HG02571 (cell line): Measurements from ENCODE around the gene TPSG1.
"Not testable (repeated sequence)": the region's sequence is repeated elsewhere in the genome, so short reads cannot be mapped to it uniquely, and the experiment has no call there.

ENCODE experiments used
- ATAC-seq: cut with Tn5 transposase; IDR thresholded peaks from one replicate; pipeline ENCODE4 v1.9.1; 2021; ENCODE audit warnings: mild to moderate bottlenecking, moderate library complexity; ENCODE audit not compliant: unreplicated experiment

The TPSG1 gene

DNA sequence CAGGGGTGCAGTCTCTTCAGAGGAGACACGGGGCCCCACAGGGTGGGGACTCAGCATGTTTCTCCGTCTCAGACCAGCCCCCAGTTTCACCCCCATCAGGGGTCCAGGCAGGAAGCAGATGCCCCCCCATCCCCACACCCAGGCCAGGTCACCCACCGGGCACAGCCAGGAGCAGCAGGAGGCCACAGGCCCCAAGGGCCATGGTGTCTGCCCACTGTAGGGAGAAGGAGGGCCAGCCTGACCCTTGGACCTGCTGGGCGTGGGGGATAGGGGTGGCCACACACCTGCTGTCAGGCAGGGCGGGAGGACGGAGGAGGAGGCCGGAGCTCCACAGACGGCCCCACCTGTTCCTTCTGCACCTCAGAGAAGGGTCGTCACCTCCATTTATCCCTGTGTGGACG lies at the start of gene TPSG1:
Gene TPSG1, minus strand, starts transcription at position 218 of the 401 bp plus-strand sequence. Its CDS starts 16 bp downstream, at position 202.
- ATAC-seq = no peak

- ATAC-seq = no peak
Observed at GRCh38 chr16:1274767-1275166, 49.7 kb upstream of the TPSG1 start.

DNA sequence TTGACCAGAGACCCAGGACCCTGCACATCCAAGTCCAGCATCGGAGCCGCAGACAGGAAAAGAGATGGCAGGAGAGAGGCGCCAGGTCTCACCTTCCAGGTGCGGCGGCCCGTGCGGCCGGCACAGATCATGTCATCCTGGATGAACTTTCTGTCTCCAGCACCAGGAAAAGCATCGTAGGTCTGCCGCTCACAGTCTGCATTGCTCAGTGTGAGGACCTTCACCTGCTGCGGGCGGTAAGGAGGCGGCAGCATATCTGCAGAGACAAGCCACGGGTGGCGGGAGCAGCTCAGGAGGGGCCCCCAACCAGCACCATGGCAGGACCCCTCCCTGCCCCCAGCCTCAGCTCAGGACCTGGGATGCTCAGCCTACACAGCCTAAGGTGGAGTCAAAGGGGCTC lies 48.7 kb upstream of the TPSG1 start:
- no peak for ATAC-seq

DNA sequence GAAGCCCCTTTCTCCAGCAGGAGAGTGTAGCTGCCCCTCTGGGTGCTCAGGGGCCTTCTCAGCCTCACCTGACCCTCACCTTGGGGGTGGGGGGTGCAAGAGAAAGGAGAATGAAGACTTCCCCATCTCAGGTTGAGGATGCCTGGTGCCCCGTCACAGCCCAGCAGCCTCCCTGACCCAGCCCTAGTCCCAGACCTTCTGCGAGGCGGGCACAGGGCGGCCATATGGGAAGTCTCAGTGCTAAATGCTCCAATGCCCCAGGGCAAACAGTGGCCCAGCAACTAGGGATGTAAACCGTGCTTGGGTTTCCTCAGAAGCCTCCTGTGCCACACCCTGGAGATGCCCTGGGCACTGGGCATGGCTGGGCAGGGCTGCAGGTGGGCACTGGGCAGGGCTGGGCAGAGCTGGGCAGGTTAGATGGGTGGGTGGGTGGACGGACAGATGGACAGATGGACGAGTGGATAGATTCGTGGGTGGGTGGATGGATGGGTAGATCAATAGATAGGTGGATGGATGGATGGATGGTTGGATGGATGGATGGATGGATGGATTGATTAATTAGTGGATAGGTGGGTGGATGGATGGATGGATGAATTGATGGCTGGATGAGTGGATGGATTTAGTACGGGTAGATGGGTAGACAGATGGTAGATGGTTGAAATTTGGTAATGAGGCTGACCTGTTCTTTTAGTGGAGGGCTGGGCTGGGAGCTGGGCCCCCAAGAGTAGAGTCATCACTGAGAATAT lies 47.6 kb upstream of the TPSG1 start:
- no peak for ATAC-seq

DNA sequence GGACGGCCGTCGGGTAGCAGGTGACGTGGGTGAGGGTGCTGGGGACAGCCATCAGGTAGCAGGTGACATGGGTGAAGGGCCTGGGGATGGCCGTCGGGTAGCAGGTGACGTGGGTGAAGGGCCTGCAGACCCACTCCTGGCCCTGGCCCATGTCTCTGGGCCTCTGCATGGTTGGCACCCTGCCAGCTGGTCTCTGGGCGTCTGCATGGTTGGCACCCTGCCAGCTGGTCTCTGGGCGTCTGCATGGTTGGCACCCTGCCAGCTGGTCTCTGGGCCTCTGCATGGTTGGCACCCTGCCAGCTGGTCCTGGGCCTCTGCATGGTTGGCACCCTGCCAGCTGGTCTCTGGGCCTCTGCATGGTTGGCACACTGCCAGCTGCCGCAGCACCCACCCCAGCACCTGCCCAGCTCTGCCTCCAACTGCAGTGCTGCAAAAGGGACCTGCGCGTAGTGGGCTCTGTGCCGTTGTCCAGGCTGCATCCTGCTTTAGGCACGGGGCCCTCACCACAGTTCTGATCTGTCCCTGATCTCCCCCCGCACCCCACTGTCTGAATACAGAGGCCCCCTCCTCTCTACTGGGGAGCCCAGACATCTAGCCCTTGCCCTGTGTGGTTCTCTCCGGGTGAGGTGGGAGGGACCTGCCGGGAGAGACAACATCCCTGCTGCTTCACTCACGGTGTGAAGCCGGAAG lies 46.8 kb upstream of the TPSG1 start:
- not testable (repeated sequence) for ATAC-seq

DNA sequence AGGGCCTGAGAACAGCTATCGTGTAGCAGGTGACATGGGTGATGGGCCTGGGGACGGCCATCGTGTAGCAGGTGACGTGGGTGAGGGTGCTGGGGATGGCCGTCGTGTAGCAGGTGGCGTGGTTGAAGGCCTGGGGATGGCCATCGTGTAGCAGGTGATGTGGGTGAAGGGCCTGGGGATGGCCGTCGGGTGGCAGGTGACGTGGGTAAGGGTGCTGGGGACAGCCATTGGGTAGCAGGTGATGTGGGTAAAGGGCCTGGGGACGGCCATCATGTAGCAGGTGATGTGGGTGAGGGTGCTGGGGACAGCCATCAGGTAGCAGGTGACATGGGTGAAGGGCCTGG lies 46.3 kb upstream of the TPSG1 start:
- ATAC-seq = no peak

DNA sequence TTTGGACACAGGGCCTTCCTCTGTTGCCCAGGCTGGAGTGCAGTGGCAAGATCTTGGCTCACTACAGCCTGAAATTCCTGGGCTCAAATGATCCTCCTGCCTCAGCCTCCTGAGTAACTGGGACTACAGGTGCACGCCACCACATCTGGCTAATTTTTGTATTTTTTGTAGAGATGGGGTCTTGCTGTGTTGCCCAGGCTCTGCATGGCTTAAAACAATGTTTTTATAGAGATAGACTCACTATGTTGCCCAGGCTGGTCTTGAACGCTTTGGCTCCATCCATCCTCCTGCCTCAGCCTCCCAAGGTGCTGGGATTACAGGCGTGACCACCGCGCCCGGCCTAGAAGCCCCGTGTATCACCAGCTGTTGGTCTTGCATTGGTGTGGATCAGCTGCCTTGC lies 44.4 kb upstream of the TPSG1 start:
- not testable (repeated sequence) for ATAC-seq

- ATAC-seq = no peak
Observed at GRCh38 chr16:1265826-1266225, 40.8 kb upstream of the TPSG1 start.

DNA sequence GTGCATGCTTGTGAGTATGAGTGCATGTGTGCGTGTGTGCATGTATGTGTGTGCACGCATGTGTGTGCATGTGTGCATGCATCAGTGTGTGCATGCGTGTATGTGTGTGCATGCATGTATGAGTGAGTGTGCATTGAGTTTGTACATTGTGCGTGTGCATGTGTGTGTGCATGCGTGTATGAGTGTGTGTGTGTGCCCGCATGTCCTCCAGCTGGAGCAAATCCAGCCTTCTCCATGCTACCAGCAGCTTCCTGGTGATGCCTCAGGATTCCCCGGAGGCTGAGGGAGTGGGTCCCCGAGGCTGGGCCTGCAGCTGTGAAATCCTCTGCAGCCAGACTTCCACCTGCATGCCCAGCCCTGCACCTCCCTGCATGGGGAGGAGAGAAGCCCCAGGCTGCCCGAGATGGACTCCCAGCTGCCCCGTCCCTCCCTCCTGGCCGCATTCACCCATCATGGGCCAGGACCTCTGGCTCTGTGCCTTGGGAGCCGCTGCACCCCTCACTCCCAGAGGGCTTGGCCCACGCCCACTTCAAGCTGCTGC lies 40.1 kb upstream of the TPSG1 start:
- no peak for ATAC-seq

- no peak for ATAC-seq
Observed at GRCh38 chr16:1264345-1265089, 39.4 kb upstream of the TPSG1 start.

- ATAC-seq = no peak
Observed at GRCh38 chr16:1263591-1264344, 38.7 kb upstream of the TPSG1 start.

- ATAC-seq = no peak
Observed at GRCh38 chr16:1262846-1263221, 37.8 kb upstream of the TPSG1 start.

- no peak for ATAC-seq
Observed at GRCh38 chr16:1262210-1262845, 37.3 kb upstream of the TPSG1 start.

DNA sequence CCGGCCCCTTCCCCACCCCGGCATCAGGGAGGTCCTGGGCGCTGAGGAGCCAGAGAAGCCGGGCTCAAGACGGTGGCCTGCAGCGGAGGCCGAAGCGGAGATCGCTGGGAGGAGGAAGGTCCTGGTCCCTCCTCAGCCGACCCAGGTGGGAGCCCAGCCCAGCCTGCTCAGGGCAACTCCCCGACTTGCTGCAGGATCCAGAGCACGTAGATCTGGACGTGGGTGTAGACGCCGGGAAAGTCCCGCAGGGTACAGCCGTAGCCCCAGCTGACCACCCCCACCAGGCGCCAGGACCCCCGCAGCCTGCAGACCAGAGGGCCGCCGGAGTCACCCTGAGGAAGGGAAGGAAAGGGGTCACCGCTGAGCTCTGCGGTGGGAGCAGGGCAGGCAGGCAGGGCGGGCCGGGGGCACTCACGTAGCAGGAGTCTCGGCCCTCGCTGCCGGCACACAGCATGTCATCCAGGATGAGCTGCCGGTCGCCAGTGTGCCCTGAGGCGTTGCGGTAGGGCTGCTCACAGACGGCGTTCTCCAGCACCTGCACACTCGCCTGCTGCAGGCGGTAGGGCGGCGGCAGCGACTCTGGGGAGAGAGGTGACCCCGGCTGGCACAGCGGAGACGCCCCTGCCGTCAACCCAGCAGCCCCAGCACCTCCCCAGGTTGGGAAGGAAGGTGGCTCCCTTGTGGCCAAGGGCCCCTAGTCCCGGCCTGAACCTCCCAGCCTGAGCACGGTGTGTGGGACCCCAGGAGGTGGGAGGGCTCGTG lies 36.2 kb upstream of the TPSG1 start:
- ATAC-seq = no peak

DNA sequence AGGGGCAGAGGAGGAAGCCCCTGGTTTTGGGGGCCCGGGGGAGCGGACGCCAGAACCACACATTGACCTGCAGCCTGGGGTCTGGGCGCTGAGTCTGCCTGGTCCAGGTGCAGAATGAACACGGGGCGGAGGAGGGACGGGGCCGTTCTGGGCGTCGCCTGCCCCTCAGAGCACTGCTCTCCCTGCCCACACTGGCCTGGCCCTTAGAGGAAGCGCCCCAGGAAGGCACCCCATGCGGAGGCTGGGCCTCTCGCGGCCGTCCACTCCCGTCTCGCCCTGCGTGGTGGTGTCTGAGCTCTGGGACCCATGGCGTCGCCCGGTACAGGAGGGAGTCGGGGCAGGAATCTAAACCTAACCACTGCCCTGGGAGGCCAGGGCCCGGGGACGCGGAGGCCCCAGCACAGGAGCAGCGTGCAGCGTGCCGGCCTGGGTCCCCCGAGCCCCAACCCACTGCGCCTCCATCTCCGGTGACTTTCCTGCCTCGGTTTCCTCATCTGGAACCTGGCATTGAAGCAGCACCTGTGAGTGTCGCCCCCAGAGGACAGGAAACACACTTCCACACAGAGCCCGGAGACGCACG lies 35.1 kb upstream of the TPSG1 start:
- no peak for ATAC-seq

GRCh38 chr16:1259760-1260068 lies 34.6 kb upstream of the TPSG1 start:
- ATAC-seq = no peak

DNA sequence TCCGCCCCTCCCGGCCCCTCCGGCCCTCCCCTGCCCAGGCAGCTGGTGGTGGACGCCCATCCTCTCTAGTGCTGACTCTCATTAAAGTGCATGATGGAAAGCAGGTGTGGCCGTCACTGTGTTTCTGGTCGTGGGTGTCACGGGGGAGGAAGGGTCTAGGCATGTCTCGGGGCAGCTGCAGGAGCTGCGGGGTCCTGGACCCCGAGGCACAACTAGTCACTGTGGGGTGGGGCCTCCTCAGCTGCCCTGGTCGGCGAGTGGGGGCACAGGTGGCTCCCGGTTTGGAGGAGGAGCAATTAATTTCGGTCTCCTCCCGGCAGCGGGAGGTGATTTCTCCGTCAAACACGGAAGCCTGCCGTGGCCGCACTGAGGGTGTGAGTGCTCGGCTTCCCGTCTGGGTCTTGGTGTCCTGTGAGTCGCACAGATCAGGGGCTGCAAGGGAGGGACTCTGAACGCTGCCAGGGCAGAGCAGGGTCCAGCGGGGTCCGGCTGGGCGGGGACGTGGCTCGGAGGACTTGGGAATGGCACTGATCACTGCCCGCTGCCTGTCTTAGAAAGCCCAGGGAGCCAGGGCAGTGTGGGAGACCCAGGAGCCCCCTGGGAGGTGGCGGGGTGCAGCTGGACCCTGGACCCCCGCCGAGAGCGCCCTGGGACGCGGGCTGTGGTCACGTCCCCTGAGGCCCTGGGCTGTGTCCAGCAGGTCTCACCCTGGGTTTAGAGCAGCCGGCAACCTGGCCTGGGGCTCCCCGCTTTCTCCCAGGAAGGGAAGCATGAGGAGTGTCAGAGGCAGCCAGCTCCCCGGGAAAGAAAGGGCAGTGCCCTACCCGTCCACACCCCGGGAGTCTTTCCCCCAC lies 34.1 kb upstream of the TPSG1 start:
- no peak for ATAC-seq

DNA sequence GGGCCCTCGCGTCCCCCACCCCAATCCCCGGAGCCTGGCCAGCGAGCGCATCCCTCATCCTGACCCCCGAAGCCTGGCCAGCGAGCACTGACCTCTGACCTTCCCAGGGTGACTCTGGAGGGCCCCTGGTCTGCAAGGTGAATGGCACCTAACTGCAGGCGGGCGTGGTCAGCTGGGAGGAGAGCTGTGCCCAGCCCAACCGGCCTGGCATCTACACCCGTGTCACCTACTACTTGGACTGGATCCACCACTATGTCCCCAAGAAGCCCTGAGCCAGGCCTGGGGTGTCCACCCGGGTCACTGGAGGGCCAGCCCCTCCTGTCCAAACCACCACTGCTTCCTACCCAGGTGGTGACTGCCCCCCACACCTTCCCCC lies 33.1 kb upstream of the TPSG1 start:
- ATAC-seq = no peak
